BE2C (cell line): ENCODE measurements around the gene TMEM184A.

Experiments used
- DNase-seq: peaks from one replicate; pipeline ENCODE4 v3.0.0-alpha.2; 2020
- H3K27me3 ChIP-seq: fragments of 250-450 bp; sonication (Bioruptor Pico); 2 replicates; pipeline ENCODE4 v1.5.1; 2020; ENCODE audit warnings: mild to moderate bottlenecking
- H3K36me3 ChIP-seq: fragments of 250-450 bp; sonication (Bioruptor Pico); 2 replicates; pipeline ENCODE4 v1.5.1; 2020; ENCODE audit warnings: mild to moderate bottlenecking
- H3K4me1 ChIP-seq: fragments of 250-450 bp; sonication (Bioruptor Pico); 2 replicates; pipeline ENCODE4 v1.5.1; 2020
- H3K4me3 ChIP-seq: 2 replicates; pipeline ENCODE4 v1.5.1; 2011; ENCODE audit warnings: low read depth, low read length
- H3K9me3 ChIP-seq: fragments of 250-450 bp; sonication (Bioruptor Pico); 2 replicates; pipeline ENCODE4 v1.5.1; 2020
- CTCF ChIP-seq: IDR thresholded peaks from 2 replicates; pipeline ENCODE4 v1.5.1; 2012; ENCODE audit warnings: mild to moderate bottlenecking, low read depth, low read length

TMEM184A gene

GRCh38 chr7:1599640-1600395, 43.8 kb upstream of the TMEM184A start:
- Histone ChIP-seq H3K4me1 (no peaks in the 10 kb centered on the region), H3K27me3 (no peaks in the 10 kb centered on the region), H3K4me3 (no peak overlapping the region), H3K36me3 (no peaks in the 10 kb centered on the region), H3K9me3 (no peaks in the 10 kb centered on the region)
- no peak for DNase-seq
- no peak for TF ChIP-seq CTCF

DNA sequence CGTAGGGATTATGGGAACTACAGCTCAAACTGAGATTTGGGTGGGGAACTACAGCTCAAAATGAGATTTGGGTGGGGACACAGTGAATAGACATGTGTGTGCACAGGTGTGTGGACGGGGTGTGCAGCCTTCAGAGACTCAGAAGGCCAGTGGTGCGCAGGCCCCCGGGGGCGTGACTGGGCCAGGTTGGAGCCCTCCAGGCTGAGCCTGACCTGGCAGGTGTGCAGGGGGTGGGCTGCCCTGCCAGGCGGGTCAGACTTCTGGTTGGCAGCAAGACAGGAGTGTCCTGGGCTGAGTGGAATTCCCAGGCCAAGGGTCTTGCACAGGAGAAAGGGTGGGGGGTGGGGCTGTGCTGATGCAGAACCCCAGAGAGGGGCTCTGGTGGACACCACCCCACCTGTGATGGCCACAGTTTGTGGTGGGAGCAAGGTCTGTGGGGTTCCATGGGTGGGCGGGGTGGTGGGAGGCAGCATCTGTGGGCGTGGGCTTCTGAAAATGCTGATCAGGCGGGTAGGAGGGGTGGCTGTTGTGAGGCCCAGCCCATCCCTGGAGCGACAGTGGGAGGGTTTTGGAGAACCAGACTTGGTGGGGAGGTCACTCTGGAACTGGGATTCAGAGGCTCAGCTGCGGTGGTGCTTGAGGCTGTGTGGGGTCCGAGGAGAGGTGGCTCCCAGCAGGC, 43.1 kb upstream of the TMEM184A start:
- no peak for DNase-seq
- Histone ChIP-seq H3K27me3 (no peaks in the 10 kb centered on the region), H3K4me1 (no peaks in the 10 kb centered on the region), H3K4me3 (no peak overlapping the region), H3K36me3 (no peaks in the 10 kb centered on the region), H3K9me3 (no peaks in the 10 kb centered on the region)
- TF ChIP-seq CTCF = no peak

GRCh38 chr7:1598286-1598685, 42.3 kb upstream of the TMEM184A start:
- H3K9me3 ChIP-seq = no peaks in the 10 kb centered on the region
- H3K27me3 ChIP-seq = peaks cover 5% of the 10 kb centered on the region
- no peak for TF ChIP-seq CTCF
- DNase-seq = no peak
- no peak overlapping the region for H3K4me3 ChIP-seq
- H3K36me3 ChIP-seq = no peaks in the 10 kb centered on the region
- H3K4me1 ChIP-seq = no peaks in the 10 kb centered on the region

DNA sequence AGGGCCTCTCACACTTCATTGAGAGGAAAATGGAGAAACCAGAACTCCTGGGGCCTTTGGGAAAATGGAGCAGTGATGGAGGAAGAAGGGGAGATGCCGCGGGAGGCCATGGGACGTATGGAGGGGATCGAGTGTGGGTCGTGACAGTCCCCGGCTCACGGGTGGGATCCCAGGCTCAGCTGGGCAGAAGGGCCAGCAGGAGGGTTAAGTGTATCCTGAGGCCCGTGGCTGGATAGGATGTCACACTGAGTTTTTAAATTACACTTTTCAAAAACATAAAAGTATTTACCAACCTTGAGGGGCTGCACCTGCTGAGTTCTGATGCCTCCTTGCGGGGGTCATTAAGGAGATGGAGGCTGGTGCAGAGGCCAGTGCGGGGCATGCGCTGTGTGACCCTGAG, 41.8 kb upstream of the TMEM184A start:
- no peaks in the 10 kb centered on the region for H3K4me1 ChIP-seq
- no peak for DNase-seq

GRCh38 chr7:1597066-1597760, 41.2 kb upstream of the TMEM184A start:
- H3K9me3 ChIP-seq = no peaks in the 10 kb centered on the region
- DNase-seq = no peak
- no peak for TF ChIP-seq CTCF
- no peak overlapping the region for H3K4me3 ChIP-seq
- no peaks in the 10 kb centered on the region for H3K36me3 ChIP-seq
- peaks cover 14% of the 10 kb centered on the region for H3K27me3 ChIP-seq
- no peaks in the 10 kb centered on the region for H3K4me1 ChIP-seq

More for the DNA sequence above, 41.8 kb upstream of the TMEM184A start:
- no peaks in the 10 kb centered on the region for H3K9me3 ChIP-seq
- no peak overlapping the region for H3K4me3 ChIP-seq
- TF ChIP-seq CTCF = no peak
- peaks cover 9% of the 10 kb centered on the region for H3K27me3 ChIP-seq
- H3K36me3 ChIP-seq = no peaks in the 10 kb centered on the region
